Measurements from ENCODE around the gene TCEA2. TPM values are rescaled to one million over a fixed set of nuclear protein-coding genes. Genes with fewer than 3 reads are reported as not detected.
A peak's percentile ranks its signal among the peaks of the same experiment; 100 is the strongest.

Gene TCEA2
- total RNA-seq, 1 donor from 2014 or later, result 22.8 TPM

DNA sequence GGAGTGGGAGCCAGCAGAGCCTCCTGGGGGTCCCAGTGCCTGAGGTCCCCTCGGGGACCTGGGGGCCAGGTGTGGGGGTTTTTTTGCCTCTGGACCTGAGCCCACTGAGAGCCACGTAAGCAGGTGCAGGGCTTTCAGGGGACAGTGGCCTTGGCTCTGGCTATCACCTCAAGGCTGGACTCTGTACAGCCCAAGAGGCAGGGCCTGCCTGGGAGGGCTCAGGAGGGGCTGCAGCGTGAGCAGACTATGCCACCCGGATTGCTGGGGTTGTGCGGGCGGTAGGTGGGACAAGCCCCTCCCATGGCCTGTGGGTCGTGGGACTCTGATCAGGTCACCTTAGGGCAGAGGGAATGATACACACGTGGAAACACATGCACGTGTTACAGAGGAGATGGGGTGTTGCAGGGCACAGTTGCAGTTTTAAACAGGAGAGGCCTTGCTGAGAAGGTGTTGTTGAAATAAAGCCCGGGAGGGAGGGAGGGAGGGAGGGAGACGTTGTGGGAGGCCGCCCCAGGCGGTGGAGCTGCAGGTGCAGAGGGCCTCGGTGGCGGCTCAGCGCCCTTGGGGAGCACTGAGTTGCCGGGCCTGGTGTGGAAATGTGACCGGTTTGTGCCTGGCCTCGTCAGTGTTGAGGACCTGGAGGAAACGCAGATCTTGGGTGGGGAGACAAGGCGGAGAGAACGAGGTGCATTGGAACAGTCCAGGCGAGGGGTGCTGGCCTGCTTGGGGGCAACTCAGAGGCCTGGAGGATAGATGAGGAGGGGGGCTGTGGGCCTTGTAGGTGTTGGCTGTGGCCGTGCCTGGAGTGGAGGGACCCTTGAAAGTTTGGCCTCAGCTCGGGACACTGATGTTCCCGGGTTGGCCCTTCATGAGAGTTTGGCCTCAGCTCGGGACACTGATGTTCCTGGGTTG is 2.3 kb downstream of the TCEA2 start:
- DNase-seq, result no peak

DNA sequence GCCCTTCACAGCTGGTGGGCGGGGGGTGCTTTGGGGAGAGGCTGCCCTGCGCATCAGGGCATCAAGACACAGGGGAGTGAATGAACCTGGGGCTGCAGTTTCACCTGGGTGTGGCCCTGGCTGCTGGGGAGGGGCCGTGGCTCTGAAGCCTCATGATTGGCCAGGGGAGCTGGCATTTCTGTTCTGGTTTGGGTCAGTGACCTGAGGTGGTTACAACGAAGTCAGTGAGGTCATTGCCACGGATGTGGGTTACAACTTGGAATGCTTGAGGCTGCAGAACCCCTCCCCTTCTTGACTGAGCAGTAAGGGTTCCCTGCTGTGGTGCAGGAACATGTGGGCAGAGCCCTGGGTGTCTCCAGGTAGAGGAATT is 3.0 kb downstream of the TCEA2 start:
- DNase-seq, result no peak

DNA sequence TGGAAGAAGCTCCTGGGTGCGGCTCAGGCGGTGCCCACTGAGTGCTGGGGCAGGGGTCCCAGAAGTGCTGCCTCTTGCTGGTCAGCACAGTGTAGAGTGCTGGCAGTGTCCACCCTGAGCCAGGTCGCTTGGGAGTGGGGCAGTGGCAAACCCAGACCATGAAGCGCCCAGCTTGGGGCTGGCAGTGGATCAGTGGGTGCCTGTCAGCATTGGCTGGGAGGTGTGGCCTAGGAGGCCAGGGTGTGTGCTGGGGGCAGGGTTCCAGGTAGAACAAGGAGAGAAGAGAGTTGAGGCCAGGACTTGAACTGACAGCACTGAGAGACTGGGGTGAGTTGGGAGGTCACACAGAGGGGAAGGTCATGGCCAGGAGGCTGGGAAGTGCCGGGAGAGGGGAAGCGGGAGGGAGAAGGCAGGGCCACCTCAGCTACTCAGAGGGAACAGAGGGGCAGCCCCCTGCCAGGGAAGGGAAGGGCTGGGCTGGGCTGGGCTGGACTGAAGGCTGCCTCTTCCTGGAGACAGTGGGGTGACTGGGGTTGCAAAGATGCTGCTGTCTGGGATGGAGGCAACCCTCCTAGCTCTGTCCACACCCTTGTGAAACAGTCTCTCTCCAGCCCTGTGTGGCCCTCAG is 4.1 kb downstream of the TCEA2 start:
- DNase-seq, result no peak

DNA sequence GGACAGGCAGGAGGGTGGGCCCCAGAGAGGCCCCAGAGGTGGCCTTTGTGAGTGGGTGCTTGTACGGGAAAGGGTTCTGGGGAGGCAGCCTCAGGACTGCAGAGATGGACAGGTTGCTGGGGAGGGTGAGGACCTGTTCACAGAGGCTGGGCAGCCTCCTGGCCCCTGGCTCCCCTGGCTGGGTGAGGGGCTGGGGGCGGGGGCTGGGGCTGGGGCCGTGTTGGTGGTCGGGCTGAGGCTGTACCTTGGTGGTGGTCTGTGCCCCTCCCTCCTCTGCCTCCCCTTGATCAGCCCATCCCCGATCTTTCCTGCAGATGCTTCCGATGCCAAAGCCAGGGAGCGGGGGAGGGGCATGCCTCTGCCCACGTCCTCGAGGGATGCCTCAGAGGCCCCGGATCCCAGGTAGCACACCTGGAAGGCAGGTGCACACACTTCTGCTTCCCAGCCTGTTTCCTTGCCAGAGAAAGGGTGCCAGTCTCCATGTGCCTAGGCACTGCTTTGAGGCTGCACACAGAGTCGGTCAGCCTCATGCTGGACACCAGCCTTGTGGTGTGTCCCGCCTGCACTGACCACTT is 4.8 kb downstream of the TCEA2 start:
- no peak for DNase-seq

DNA sequence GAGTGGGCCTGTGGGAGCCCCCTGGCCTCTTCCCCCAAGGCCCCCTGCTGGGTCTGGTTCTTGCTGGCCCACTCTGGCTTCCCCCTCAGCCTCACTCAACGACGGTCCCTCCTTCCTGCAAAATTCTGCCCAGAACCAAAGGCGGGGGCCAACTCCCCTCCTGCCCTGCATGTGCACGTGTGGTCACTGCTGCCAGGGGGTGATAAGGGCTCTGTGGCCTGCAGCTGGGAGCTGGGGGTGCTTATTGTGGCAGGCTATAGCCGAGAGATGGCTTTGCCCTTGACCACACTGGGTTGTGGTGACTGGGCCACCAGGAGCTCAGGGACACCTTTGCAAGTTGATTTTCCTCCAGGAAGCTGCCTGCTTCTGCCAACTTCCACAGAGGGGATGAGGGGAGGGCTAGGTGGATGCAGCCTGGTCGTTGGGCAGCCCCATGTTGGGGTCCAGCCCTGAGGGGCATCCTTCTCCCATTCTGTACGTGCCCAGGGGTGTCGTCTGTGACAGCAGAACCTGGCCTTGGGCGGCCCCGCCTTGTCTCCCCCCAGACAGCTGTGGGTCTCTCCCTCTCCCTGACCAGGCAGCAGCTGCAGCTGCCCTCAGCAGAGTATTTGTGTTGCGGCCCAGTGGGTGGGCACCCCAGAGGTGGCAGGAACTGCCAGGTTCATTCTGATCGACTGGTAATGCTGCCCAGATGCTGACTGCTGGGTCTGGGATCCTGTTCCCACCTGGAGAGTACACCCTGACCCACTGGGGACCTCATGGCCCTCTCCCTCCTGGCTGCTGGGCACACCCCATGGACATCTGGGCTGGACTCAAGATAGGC is 5.6 kb downstream of the TCEA2 start:
- DNase-seq, result no peak

DNA sequence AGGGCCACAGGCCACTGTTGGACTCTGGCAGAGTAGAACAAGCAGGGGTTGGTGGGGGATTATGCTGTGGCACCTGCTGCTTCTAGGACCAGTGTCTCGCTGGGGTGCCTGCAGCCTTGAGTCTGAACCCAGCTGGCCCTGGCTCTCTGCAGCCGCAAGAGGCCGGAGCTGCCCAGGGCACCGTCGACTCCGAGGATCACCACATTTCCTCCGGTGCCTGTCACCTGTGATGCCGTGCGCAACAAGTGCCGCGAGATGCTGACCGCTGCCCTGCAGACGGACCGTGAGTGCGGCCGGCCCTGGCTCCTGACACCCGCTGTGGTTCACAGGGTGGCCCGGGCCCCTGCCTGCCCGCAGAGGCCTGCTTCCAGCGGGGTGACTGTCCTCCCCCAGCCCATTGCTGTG is 6.2 kb downstream of the TCEA2 start:
- DNase-seq, result no peak

DNA sequence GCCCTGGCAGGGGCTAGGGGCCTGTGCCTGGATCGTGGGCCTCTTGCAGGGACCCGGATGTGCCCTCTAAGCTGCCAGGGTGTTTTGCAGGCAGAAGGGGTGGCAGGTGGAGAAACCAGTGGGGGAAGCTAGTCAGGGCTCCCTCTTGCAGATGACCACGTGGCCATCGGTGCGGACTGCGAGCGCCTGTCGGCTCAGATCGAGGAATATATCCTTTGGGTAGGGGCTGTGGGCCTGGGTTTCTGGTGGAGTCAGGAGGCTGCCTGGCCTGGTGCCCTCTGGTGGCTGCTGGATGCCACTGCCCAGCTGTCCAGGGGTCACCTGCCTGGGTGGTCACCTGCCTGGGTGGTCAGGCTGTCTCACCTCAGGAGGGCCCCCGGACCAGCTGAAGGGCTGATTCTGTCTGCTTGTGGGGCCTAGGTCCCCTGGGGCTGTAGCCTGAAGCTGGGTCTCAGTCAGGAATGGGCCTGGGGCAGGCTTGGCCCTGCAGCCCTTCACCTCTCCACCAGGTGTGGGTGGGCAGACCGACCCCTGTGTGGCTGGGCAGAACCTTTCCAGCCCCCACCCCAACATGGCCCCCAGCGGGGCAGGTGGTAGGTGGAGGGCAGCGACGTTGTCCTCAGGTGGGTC is 6.7 kb downstream of the TCEA2 start:
- DNase-seq, result peak; percentile 35

DNA sequence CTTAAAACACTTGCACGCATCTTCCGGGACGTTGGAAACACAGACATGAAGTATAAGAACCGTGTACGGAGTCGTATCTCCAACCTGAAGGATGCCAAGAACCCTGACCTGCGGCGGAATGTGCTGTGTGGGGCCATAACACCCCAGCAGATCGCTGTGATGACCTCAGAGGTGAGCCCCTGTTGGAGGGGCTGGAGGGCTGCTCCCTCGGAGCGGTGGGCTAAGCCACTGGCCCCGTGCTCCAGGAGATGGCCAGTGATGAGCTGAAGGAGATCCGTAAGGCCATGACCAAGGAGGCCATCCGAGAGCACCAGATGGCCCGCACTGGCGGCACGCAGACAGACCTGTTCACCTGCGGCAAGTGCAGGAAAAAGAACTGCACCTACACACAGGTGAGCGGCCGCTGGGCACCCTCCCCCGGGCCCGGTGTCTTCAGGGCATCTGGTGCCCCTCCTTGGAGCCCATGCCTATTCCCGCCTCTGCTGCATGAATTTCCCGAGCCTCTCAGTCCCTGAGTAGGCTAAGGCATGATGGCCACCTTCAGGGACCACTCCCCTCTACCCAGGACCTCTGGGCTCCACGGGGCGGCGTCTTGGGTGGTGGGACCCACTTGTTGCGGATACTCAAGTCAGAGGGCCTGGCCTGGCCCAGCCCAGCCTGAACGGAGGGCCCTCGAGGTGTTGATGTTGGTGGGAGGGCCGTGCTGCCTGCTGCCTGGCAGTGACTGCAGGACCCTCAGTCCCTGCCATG is 7.4 kb downstream of the TCEA2 start:
- no peak for DNase-seq

DNA sequence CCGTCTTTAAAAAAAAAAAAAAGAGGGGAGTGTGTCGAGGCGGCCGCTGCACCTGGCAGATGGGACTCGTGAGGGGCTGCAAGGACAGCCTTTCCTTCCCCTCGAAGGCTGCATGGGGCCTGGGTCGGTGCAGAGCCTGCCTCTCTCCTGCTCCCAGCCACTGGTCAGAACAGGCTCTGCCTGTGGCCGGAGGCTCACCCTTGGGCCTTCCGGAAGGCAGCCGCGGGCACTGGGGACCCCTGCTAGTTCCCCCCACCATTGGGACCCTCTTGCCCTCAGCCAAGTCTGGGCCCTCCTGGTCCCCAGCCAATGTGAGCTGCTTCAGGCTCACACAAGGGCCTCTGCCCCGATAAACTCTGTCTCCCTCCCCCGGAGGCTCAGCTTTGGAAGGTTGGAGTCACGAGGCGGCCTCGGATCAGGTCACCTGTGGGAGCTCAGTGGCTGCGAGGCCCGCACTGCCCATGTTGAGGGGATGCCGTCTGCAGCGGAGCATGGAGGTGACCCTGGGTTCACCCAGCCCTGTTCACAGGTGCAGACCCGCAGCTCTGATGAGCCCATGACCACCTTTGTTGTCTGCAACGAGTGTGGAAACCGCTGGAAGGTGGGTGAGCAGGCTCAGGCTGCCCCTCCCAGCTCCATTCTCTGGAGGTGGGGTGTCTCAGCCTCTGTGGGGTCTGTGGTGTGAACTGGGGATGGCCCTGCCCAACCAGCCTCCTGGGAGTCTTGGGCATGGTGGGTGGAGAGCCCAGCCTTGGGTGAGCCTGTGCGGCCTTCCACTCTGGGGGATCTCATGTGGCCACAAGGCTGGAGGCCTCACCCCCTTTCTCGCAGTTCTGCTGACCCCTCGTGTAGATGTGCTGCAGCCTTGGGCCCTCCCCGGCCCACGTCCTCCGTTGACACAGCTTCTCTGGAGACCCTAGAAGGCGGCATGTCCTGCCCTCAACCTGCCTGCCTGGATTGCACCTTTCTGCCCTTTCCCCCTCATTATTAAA is 8.6 kb downstream of the TCEA2 start:
- no peak for DNase-seq

DNA sequence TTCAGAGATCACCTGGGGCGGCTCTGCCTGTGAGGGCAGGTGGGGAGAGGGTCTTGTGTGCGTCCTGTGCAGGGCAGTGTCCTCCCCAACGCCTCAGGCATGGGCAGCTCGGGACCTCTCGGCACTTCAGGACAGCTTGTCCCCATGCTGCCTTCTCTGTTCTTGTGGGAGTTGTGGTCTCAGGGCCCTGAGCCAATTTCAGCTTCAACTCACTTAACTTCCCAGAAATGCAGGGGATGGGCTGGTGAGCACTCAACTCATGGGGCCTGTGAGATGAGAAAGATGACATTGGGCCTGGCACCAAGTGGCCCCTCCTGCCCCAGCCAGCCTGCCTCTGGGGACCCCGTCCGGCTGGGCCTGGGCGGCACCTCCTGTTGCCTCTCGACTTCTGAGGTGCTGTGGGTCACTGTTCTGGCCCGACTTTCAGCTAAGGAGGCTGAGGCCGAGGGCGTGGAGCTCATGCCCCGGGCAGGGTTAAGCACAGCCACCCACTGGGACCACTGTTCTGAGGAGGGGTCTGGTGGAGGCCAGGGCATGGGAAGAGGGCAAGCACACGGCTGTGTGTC is 9.6 kb downstream of the TCEA2 start:
- no peak for DNase-seq

DNA sequence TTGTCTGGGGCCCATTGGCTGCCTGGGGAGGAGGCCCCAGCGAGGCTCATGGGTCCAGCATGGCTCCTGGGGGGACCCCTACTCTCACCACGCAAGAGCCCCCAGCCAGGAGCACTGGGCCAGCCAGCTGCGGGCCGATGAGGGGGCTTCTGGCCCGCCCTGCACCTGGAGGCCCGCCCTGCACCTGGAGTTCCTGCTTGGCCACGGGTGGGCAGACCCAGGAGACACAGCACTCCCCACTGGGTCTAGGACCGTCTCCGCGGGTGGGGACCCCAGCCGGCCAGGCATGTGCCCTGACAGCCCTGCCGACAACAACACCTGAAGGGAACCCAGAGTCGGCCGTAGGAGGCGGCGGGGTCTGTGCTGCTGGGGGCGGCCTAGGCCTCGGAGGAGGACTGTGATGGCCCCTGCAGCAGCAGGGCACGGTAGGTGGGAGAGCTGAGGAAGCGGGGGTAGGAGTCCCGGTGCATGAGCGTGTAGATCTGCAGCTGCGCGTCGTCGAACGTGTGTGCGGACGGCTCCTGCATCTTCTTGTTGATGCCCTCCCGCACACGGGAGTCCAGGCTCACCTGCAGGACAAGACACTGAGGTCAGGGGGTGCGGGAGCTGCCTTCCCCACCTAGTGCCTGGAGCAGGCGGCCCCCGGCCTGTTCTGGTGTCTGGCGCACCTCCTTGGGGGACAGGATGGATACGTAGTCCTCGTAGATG is 10.6 kb downstream of the TCEA2 start:
- no peak for DNase-seq

DNA sequence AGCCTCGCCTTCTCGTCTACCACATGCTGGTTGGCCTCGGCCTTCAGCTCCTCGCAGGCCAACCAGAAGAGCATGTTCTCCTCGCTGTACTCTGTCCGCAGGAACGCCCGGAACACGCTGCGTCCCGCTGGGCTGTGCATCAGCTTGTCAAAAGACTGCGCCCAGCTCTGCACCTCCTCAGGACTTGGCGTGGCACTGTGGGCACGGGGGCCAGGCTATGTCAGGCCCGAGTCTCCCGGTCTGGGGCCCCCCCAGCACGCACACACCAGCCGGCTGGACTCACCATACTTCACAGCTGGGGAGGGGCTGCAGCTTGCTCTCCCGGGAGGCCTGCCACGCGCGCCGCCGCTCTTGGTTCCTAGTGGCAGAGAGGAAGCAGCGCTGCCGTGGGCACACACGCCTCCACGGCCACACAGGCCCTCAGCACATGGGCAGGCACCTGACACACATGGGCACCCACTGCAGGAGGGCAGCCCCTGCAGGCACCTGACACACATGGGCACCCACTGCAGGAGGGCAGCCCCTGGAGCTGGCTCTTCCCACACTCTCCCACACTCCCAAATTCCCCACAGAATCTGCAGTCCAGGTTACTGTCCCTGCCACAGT is 11.3 kb downstream of the TCEA2 start:
- no peak for DNase-seq

DNA sequence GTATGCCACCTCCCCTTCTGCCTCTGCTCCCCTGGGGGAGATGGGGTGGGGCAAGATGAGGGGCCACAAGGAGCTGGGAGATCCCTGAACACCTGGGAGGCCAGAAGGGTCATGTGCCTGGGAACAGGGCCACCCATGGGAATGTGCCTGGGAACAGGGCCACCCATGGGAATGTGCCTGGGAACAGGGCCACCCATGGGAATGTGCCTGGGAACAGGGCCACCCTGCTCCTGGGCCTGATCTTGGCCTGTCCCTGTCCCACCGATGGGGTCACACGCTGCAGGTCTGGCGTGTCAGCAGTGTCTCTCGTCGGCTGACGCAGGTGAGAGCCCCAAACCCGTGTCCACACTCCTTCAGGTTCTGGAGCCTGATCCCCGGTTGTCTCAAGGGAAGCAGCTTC is 12.0 kb downstream of the TCEA2 start:
- no peak for DNase-seq

DNA sequence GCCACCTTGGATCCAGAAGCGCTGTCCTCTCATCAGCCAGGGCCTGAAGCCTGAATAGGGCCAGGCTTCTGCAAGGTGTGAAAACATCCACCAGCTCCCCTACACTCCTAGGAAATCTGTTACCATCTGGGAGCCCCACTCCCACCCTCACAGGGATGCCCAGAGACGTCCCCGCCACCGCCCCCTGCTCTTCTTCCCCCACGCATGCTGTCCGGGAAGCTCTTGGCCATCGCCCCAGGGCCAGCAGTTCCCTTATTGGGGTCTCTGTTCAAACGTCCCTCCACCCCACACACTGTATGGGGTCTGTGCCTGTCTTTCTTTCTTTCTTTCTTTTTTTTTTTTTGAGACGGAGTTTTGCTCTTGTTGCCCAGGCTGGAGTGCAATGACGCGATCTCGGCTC is 12.6 kb downstream of the TCEA2 start:
- DNase-seq, result no peak

DNA sequence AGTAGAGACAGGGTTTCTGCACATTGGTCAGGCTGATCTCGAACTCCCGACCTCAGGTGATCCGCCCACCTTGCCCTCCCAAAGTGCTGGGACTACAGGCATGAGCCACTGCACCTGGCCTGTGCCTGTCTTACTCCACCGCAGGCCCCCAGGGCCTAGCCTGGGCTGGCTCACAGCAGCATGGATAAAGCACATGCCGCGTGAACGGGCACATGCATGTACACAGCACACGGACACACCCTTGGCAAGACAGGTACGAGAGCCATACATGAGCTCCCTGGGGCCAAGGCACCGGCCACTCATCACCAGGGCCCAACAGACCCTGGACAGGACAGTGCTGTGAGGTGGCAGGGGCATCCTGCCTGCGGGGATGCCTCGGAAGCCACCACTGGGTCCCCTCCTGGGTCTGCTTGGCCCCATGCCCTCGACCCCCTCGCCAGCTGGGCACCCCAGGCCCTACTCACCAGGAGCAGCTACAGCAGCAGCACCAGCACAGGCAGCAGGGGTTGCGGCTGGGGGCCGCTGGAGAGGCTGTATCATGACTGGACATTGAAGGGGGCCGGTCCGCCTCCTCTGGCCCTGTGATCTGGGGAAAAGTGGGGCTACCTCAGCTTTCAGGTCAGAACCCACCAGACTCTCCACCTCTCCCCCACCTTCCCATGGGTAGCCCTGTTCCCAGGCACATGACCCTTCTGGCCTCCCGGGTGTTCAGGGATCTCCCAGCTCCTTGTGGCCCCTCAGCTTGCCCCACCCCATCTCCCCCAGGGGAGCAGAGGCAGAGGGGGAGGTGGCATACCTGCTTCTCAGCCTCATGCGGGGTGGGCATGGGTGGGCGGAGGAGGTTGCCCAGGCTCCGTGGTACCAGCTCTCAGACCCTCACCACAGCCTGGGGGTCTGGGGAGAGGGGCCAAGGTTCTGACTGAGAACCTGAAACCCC is 13.3 kb downstream of the TCEA2 start:
- DNase-seq, result no peak

DNA sequence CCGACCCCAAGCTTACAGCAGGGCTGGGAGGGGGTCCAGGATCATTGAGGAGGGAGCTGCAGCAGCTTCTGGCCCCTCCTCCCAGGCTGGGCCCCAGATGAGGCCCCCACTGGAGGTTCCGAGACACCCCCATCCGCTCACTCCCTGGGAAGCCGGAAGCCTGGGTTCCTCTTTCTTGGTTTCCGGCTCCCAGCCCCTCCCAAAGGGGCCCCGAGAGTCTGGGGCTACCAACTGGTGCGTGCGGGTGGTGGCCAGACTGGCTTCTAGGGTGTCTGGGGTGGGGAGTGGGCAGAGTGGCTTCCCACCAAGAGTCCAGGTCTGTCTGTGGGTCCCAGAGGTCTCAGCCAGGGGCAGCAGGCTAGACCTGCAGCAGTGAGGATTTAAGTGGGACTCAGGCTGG is 14.1 kb downstream of the TCEA2 start:
- DNase-seq, result no peak

DNA sequence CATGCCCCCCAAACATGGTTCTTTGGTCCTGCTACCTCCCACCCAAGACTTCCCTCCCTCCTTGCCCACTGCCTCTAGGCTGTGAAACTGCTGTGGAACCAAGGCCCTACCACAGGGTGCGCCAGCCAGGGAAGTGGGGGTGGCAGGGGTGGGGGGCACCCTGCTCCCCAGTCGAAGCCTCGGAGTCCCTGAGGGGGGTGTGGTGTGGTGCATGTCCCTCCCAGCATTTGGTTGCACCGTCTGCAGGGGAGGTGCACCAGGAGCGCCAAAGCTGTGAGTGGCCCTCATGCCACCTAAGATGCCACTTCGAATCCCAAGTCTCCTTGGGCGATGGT is 14.5 kb downstream of the TCEA2 start:
- DNase-seq, result no peak
